Stimulated activated CD4-positive, alpha-beta T cell treated with anti-CD3 and anti-CD28 coated beads, Interleukin-12 subunit alpha, Interleukin-12 subunit beta, amount 100 ng/mL, for 48 hours (primary cell): ENCODE measurements around the gene CENPS.
"Not testable (repeated sequence)": the region's sequence is repeated elsewhere in the genome, so short reads cannot be mapped to it uniquely, and the experiment has no call there.

Experiments used
- DNase-seq, 3 donors: peaks; one replicate each; pipeline ENCODE4 v3.0.0-alpha.2; 2020; ENCODE audit warnings: low read depth in 2 of 3, low spot score in 1 of 3

CENPS gene

DNA sequence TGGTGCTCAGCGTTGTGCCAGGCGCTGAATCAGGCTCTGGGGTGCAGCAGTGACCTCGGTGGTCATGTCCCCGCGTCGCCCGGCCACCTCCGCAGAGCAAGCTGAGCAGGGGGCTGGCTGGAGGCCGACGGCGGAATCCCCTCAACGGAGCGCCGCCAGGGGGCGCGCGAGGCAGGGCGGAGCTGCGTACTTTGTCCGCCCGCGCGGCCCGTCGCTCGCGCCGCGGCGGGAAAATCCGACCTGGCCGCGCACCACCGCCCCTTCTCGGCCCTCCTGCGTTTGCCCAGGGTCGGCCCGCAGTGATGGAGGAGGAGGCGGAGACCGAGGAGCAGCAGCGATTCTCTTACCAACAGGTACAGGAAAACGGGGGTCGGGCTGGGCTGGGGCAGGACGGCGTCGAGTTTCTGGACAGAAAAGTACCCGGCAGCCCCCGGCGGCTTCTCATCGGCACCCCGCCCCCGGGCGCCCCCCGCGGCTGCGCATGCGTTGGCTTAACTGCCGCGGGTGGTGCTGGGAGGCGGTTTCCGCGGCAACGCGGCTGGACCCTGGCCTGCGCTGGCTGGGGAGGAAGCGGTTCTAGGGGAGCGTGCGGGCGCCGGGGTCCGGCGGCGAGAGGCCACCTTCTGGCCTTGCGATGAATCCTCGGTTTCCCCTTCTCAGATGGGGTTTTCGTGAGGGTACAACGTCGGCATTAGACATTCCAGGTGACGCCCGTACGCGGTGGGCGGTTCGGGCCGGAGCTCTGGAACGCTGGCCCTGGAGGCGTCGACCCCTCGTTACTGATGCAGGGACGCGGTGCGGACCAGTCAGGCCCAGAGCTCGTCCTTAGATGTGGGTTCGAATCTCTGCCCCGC, at the start of gene CENPS:
CENPS (plus strand) TSS at position 218 of the 854 bp plus-strand sequence; CDS start at position 303, 85 bp downstream.
- peak; percentile 85 to 88 (median 86) for DNase-seq

DNA sequence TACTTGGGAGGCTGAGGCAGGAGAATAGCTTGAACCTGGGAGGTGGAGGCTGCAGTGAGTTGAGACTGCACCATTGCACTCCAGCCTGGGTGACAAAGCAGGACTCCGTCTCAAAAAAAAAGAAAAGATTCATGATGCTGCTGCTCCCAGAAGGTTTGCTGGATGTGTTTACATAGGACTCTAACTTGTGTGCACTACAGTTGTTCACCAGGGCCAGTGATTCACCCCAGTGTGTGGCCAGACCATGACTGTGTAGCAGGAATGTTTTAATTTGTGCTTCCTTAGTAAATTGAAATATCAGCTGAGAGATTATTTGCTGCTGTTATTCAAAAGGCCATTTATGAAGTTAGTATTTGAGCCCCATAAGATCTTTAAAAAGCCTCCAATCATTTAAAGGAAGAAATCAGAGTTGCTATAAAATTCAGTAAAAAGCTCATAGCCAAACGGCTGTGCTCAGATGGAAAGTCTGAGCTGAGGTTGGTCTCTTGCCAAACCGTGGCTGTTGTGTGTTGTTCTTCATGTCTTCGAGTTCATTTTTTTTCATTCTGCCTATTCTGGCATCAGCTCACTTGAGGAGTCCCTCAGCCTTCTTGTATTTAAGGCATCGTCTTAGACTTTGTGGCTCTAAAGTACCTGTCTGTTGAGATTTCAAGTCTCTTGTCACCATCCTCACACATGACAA, 49.5 kb upstream of the CENPS start:
- no peak for DNase-seq

DNA sequence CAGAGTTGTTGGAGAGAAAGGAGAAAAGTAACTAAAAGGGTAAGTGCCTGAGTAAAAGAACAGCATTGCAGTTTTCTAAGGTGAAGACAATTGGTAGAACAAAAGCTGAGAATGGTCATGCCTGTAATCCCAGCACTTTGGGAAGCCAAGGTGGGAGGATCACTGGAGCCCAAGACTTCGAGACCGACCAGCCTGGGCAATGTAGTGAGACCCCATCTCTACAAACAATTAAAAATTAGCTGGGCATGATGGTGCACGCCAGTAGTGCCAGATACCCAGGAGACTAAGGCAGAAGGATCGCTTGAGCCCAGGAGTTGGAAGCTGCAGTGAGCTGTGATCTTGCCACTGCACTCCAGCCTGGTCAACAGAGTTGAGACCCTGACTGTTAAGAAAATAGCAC, 46.6 kb upstream of the CENPS start:
- DNase-seq = no peak

DNA sequence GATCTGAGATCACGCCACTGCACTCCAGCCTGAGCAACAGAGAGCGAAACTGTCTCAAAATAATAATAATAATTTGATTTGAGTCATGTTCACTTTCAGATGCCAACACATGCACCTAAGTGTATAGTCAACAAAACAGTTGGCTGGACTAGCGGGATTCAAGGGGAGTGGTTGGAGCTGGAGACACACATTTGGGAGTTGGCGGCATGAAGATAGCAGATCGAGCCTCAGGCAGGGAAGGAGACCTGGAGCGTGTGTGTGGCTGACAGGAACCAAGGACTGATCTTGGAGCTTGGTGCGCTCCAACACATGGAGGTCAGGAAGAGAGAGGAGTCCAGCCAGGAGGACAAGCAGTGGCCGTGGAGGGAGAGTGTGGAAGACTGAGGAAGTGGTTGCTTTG, 46.0 kb upstream of the CENPS start:
- no peak for DNase-seq

DNA sequence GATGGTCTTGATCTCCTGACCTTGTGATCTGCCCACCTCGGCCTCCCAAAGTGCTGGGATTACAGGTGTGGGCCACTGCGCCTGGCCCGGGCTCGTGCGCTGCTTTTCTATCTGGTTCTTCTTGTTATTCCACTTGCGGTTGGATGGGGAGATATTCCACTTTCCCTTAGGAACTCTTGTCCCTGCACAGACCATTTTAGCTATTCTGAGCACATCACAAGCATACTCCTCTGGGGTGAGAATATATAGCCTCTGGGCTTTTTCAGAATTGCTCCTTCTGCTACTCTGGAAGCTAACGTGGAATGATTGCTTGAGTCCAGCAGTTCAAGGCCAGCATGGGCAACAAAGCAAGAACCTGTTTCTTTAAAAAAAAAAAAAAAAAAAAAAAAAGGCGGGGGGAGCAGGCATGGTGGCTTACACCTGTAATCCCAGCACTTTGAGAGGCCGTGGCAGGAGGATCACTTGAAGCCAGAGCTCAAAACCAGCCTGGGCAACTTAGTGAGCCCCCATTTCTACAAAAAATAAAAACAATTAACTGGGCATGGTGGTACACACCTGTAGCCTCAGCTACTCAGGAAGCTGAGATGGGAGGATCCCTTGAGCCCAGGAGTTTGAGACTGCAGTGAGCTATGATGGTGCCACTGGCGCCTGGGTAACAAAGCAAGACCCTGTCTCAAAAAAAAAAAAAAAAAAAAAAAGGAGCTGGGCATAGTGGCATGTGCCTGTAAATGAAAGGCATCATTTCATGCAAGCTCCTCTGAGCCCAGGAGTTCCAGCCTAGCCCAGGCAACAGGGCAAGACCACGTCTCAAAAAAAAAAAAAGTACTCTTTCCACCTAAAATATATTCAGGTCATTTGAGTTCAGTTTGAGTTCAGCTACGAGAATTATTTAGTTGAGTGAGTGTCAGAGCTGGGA, 43.2 kb upstream of the CENPS start:
- DNase-seq = no peak

DNA sequence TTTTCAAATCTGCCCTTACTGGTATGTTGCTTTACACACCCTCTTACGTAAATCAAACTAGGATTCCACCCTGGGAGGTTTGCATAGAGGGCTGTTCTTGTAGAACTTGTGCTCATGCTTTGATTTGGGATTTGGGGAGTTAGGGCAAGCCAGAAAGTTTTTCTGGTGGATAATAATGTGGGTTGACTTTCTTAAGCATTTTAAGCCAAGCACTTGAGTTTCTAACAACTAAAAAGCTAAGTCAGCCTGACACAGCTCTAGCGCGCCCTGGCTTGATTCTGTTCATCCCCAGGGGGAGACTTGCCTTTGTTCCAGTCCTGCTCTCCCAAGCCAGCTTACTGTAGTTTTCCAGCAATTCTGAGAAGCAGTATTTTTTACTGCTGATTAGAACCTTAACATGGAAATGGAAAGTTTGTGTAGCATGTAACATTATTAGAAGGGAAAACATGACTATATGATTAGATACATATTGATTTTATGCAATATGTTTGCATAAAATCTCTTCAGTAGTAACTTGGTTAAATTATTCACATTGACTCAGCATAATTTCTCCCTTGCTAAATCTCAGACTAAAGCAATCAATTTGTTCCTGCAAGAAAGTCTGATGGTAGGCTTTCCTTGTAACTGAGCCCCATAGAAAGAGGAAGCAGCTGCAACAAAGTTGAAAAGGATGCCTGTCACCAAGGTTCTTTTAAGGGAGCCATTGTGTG, 42.4 kb upstream of the CENPS start:
- no peak for DNase-seq

DNA sequence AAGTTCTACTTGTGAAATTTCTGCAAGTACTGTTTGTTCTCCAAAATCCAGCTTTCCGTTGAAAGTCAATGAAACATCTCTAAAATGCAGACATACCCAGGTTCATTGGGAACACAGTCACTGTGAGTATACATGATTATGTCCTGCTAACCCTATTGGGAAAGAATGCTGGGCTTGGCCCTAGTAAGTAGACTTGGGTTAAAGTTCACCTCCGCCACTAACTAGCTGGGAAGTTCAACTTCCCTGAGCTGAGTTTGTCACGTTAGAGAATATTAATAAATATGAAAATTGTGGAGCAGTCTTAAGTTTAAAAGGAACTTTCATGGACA, 41.9 kb upstream of the CENPS start:
- no peak for DNase-seq

DNA sequence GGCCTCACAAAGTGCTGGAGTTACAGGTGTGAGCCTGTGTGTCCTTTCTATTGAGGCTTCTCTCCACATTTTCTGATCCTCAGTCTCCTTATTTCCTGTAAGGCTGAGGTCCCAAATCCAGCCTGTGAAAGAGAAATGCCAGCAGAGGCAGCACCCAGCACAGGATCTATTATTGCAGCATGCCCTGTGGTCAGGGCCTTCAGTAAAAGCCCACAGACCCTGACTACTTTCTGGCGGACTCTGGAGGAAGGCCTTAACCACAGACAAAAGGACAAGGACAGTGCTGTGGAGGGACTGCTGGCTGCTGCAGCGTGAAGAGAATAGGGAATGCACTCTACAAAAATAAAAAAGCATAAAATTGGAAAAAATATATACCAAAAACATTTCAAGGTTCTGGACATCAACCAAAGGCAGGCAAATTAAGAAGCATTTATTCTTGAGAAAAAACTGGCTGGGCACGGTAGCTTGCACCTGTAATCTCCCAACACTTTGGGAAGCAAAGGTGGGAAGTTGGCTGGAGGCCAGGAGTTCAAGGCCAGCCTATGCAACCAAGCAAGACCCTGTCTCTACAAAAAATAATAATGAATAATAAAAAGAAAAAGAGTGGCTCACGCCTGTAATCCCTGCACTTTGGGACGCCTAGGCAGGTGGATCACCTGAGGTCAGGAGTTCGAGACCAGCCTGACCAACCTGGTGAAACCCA, 40.8 kb upstream of the CENPS start:
- no peak for DNase-seq

DNA sequence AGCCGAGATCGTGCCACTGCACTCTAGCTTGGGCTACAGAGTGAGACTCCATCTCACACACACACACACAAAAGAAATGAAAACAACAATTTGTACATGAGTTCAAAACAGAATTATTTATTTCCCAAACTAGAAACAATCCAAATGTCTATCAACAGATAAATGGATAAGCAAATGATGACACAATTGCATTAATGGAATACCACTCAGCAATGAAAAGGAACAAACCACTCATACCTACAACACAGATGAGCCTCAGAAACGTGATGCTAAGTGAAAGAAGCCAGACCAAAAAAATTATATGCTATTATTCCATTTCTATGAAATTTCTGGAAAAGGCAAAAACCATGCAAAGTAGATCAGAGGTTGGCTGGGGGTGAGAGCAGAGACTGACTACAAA, 33.4 kb upstream of the CENPS start:
- DNase-seq = no peak

DNA sequence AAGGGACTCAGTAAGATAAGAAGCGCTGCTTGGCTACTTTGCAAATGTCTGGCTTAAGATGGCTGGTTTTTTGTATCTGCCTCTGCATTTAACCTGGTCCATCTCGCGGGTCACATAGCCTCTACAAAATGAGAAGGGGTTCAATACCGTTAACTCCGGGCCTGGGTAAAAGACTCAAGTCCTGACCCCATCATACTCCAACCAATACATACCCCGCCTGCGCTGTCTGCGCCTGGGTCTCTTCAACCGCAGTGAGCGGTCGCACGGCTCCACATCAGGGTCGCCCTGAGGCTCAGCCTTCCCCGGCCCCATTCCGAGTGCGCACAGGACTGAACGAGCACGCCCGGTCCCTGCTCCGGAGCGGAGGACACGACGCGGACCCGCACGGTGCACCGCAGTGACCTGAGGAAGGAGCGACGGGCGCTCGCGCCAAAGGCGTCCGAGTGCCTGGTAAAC, 31.9 kb upstream of the CENPS start:
- DNase-seq = no peak

DNA sequence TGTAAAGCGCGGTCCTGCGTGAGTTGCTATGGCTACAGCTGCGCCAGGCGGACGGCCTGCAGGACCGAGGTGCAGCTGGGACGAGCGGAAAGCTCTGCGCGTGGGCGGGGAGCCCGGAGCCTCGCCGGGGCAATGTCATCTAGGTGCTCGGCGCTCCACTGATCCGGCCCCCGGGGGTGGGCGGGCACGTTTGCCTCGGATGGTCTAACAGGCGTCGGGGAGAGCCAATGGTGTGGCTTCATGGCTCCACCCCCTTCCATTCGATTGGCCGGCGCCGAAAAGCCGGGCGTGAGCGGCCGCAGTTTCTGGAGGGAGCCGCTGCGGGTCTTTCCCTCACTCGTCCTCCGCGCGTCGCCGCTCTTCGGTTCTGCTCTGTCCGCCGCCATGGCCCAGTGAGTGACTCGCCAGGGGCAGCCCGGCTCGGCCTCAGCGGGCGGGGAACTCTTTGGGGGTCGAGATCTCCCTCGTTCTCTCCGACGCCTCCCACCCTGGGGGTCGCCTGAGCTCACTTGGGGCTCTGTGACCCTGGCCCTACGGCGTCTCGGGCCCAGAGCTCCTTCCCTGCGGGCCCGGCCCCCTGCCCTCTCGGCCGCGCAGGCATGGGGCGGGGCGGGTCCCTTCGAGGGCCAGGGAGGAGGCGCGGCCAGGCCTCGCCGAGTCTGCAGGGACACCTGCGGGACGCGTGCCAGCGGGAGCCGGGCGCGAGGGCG, 31.3 kb upstream of the CENPS start, which contains the start of gene PGD:
PGD (plus strand) TSS at position 331 of the 710 bp plus-strand sequence; CDS start at position 385, 54 bp downstream.
- DNase-seq = peak; percentile 94 to 98 (median 97)

DNA sequence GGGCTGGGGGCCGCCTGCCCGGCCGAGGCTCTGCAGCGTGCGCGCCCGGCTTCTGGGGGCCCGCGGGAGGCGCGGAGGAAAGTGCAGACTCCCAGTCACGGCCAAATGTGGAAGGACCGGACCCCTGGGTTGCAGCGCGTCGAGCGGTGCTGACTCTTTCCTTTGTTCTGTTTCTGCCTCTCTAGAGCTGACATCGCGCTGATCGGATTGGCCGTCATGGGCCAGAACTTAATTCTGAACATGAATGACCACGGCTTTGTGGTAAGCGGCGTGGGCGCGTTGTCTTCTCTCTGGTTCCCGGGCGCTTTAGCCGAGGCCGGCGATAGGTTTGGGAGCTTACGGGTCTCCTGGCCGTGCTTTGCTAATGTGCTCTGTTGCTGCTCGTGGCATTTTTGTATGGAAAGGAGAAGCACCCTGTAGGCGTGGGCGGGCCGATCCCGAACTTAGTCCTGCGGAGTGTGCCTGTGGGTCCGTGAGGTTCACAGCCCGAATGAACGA, 30.7 kb upstream of the CENPS start:
- peak in 1 of 3 donors; percentile 12 for DNase-seq

DNA sequence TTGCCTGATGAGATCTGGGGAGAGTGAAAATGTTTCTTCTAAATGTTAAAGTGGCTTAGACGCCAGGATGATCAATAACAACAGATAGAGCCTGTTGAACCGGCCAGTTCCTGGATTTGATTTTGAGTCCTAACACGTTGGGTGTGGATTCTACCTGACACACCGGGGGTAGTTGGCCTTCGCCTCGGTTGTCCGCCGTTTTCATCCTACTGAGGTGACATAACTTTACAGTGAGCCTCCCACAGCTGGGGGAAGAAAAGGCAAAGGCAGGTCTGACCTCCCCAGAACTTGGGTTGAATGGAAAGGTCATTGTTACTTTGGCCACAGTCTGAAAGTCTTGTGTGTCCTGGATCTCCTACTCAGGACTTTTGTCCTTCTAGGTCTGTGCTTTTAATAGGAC, 30.2 kb upstream of the CENPS start:
- no peak for DNase-seq

DNA sequence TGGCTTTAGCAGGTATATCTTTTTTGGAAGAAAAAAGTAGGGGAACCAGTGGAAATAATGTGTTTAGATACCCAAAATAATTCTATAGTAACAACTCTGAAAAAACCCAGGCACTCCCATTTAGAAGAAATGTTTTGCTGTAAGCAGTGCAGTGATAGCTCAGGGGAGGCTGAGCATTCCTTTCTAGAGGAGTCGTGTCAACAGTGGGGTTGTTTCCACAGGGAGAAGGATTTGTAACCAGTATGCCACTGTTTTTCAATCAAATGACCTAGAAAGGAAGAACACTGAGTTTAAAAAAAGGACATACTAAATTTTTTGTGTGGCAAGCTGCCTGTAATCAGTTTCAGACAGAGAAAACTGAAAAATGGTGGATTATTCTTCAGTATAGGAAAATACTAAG, 29.0 kb upstream of the CENPS start:
- DNase-seq = no peak

DNA sequence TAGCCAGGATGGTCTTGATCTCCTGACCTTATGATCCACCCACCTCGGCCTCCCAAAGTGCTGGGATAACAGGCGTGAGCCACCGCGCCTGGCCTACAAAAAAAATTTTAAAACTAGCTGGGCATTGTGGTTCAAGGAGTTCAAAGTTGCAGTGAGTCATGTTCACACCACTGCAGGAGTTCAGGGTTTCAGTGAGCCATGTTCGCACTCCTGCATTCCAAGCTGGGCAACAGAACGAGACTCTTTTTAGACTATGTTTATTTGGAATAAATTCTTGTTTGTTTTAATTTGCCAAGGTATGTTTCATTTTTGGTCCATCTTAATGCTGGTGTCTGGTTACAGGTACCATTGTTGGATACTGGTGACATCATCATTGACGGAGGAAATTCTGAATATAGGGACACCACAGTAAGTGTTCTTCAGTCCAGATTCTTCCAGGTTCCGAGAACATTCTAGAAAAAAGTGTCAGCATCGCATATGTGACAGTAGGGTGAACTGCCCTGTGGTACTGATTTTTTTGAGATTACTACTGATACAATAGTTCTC, 27.4 kb upstream of the CENPS start:
- DNase-seq = no peak

DNA sequence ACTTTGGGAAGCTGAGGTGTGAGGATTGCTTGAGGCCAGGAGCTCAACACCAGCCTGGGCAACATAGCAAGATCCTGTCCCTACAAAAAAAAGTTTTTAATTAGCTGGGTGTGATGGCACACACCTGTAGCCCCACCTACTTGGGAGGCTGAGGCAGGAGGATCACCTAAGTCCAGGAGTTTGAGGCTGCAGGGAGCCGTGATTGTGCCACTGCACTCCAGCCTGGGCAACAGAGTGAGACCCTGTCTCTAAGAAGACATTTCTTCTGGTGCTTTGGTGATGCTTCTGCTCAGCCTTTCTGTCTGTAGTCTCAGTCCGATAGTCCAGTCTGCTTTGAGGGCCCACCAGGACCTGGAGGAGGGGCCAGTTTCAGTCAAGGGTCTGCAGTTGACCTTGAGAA, 23.0 kb upstream of the CENPS start:
- no peak for DNase-seq

DNA sequence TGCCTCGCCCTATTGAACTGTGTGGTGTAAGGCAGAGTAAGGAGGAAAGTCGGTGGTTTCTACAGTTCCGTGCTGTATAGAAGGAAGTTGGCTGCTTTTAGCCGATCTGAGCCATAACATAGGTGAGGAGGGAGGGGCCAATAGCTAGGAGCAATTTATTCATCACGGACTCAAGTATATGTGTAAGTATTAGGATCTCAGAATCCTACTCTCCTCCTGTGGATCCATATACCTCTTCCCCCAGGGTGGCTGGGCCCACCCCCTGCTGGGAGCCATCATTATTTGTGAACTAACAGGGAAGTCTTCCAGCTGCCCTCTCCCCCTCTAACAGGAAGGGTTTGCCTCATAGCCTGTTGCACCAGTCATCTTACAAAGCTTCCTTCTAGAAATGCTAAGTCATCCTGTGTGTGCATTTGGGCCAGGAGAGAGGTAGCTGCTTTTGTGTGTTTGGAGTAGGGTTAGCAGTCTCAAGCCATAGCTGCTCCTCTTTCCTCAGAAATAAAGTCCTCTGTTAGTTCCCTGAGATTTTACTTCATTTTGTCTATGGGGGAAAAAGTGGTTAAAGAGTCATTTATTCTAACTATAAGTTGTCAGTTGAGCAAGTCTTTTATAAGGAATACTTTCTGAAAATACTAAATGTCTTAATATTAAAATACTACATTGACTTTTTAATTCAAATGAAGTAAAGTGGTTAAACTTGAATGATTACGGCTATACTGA, 14.9 kb upstream of the CENPS start:
- no peak for DNase-seq

DNA sequence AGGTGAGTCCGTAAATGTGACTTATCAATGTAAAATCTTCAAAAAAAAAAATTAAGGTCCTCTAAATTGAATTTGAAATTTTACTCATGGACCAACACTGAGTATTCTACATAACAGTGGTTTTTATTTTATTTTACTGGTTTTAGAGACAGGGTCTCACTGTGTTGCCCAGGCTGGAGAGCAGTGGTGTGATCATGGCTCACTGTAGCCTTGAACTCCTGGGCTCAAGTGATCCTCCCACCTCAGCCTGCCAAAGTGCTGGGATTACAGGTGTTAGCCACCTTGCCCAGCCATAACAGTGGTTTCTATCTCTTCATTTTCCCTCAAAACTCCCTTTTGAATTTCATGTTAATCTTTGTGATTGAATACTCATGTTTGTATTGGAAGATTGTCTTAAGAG, 14.3 kb upstream of the CENPS start:
- DNase-seq = not testable (repeated sequence)
